ENCODE results near the gene TENT5C.

TENT5C gene

GRCh38 chr1:117645343-117645742, 39.5 kb downstream of the TENT5C start:
- TF ChIP-seq EZH2phosphoT487 (IDR thresholded peaks at IDR 0.05; ENCODE audit: borderline replicate concordance, low read length): no peak
- no peak for TF ChIP-seq CTCF (IDR thresholded peaks at IDR 0.05; ENCODE audit: low read depth, low read length, poor library complexity, severe bottlenecking)
- Histone ChIP-seq H3K79me2 (ENCODE audit: control insufficient read depth, low read length) (no peaks in the 10 kb centered on the region), H3K9me2 (replicated peaks; ENCODE audit: control insufficient read depth, low read length) (no peaks in the 10 kb centered on the region), H3F3A (ENCODE audit: control insufficient read depth, insufficient read depth) (no peaks in the 10 kb centered on the region), H3K27me3 (ENCODE audit: control insufficient read depth, low read length) (0 out of 2 replicates have a peak, but pooled peaks cover 6% of the 10 kb centered on the region), H3K4me3 (ENCODE audit: low read length) (no peak overlapping the region), H3K4me2 (ENCODE audit: low read length) (no peak overlapping the region), H3K36me3 (ENCODE audit: control insufficient read depth, low read length) (no peaks in the 10 kb centered on the region), H4K20me1 (ENCODE audit: control insufficient read depth, insufficient read depth, low read depth, low read length) (no peaks in the 10 kb centered on the region), H3K9me3 (ENCODE audit: control insufficient read depth, insufficient read depth, low read length) (no peaks in the 10 kb centered on the region), H3K4me1 (ENCODE audit: control insufficient read depth, low read length) (no peaks in the 10 kb centered on the region), H3K27ac (ENCODE audit: low read depth, low read length) (no peak overlapping the region)

- no peak overlapping the region for H3K4me3 ChIP-seq (ENCODE audit: low read length)
- H3K27ac ChIP-seq (ENCODE audit: low read depth, low read length): no peak overlapping the region
- TF ChIP-seq CTCF (IDR thresholded peaks at IDR 0.05; ENCODE audit: low read depth, low read length, poor library complexity, severe bottlenecking) (no peak), EZH2phosphoT487 (IDR thresholded peaks at IDR 0.05; ENCODE audit: borderline replicate concordance, low read length) (no peak)
These were observed 40.4 kb downstream of the TENT5C start for GRCh38 chr1:117646007-117646811.

GRCh38 chr1:117646956-117647355, 41.1 kb downstream of the TENT5C start:
- no peak overlapping the region for H3K4me3 ChIP-seq (ENCODE audit: low read length)
- no peaks in the 10 kb centered on the region for H3F3A ChIP-seq (ENCODE audit: control insufficient read depth, insufficient read depth)
- no peak overlapping the region for H3K4me2 ChIP-seq (ENCODE audit: low read length)
- 0 out of 2 replicates have a peak, but pooled peaks cover 6% of the 10 kb centered on the region for H3K27me3 ChIP-seq (ENCODE audit: control insufficient read depth, low read length)
- TF ChIP-seq EZH2phosphoT487 (IDR thresholded peaks at IDR 0.05; ENCODE audit: borderline replicate concordance, low read length): no peak
- no peak for TF ChIP-seq CTCF (IDR thresholded peaks at IDR 0.05; ENCODE audit: low read depth, low read length, poor library complexity, severe bottlenecking)
- H3K4me1 ChIP-seq (ENCODE audit: control insufficient read depth, low read length): no peaks in the 10 kb centered on the region
- no peaks in the 10 kb centered on the region for H3K9me3 ChIP-seq (ENCODE audit: control insufficient read depth, insufficient read depth, low read length)
- no peaks in the 10 kb centered on the region for H3K36me3 ChIP-seq (ENCODE audit: control insufficient read depth, low read length)
- no peaks in the 10 kb centered on the region for H4K20me1 ChIP-seq (ENCODE audit: control insufficient read depth, insufficient read depth, low read depth, low read length)
- no peaks in the 10 kb centered on the region for H3K9me2 ChIP-seq (replicated peaks; ENCODE audit: control insufficient read depth, low read length)
- no peaks in the 10 kb centered on the region for H3K79me2 ChIP-seq (ENCODE audit: control insufficient read depth, low read length)
- no peak overlapping the region for H3K27ac ChIP-seq (ENCODE audit: low read depth, low read length)

More at GRCh38 chr1:117646007-117646811, 40.4 kb downstream of the TENT5C start:
- Histone ChIP-seq H3K9me3 (ENCODE audit: control insufficient read depth, insufficient read depth, low read length) (no peaks in the 10 kb centered on the region), H3K36me3 (ENCODE audit: control insufficient read depth, low read length) (no peaks in the 10 kb centered on the region), H3K79me2 (ENCODE audit: control insufficient read depth, low read length) (no peaks in the 10 kb centered on the region), H3F3A (ENCODE audit: control insufficient read depth, insufficient read depth) (no peaks in the 10 kb centered on the region), H3K4me1 (ENCODE audit: control insufficient read depth, low read length) (no peaks in the 10 kb centered on the region), H3K27me3 (ENCODE audit: control insufficient read depth, low read length) (0 out of 2 replicates have a peak, but pooled peaks cover 6% of the 10 kb centered on the region), H3K4me2 (ENCODE audit: low read length) (no peak overlapping the region), H4K20me1 (ENCODE audit: control insufficient read depth, insufficient read depth, low read depth, low read length) (no peaks in the 10 kb centered on the region), H3K9me2 (replicated peaks; ENCODE audit: control insufficient read depth, low read length) (no peaks in the 10 kb centered on the region)

Measured in DOHH2 (cell line).